Stomach (tissue), 9 donors: ENCODE results near the gene COG6. TPM values are rescaled to one million over a fixed set of nuclear protein-coding genes. Genes with fewer than 3 reads are reported as not detected.
A peak's percentile ranks its signal among the peaks of the same experiment; 100 is the strongest.

Experiments
- DNase-seq, 2 donors: peaks; one replicate each; pipeline versions ENCODE4 v3.0.0 to v3.0.0-alpha.2; 2013 to 2019
- H3K27ac ChIP-seq, 5 donors: fragments of 200-600 bp in 4 of 5; sonication (generic) in 4 of 5; one replicate each; pipeline ENCODE4 v1.5.1; 2013 to 2019; ENCODE audit warnings: mild to moderate bottlenecking in 1 of 5, moderate library complexity in 1 of 5
- H3K27me3 ChIP-seq, 3 donors: fragments of 200-600 bp; sonication (generic); one replicate each; pipeline ENCODE4 v1.5.1; 2017 to 2019; ENCODE audit warnings: mixed run types in 1 of 3
- H3K36me3 ChIP-seq, 4 donors: fragments of 200-600 bp; sonication (generic); 1 replicate in 3 of 4; 2 replicates in 1 of 4; pipeline ENCODE4 v1.5.1; 2016 to 2019
- H3K4me1 ChIP-seq, 4 donors: fragments of 200-600 bp; sonication (generic); one replicate each; pipeline ENCODE4 v1.5.1; 2016 to 2019
- H3K4me3 ChIP-seq, 4 donors: fragments of 200-600 bp; sonication (generic) in 3 of 4; one replicate each; pipeline ENCODE4 v1.5.1; 2016 to 2019; ENCODE audit warnings: mild to moderate bottlenecking in 1 of 4
- H3K9me3 ChIP-seq, 4 donors: fragments of 200-600 bp; sonication (generic); one replicate each; pipeline ENCODE4 v1.5.1; 2016 to 2019
- CTCF ChIP-seq, 7 experiments: fragments of 450-650 bp in 4 of 7; fragments of 200-600 bp in 3 of 7; sonication (generic) in 3 of 7; IDR thresholded peaks; one replicate each; pipeline ENCODE4 v1.5.1; 2016 to 2019; ENCODE audit warnings: antibody characterized with exemption in 7 of 7, control low read depth in 2 of 7, mild to moderate bottlenecking in 1 of 7
- EP300 ChIP-seq: sonication (generic); formaldehyde crosslinking; IDR thresholded peaks from one replicate; pipeline ENCODE4 v1.6.1; 2017; ENCODE audit warnings: antibody characterized with exemption
- POLR2A ChIP-seq, 4 donors: fragments of 450-650 bp; IDR thresholded peaks; one replicate each; pipeline ENCODE4 v1.6.1; 2016; ENCODE audit warnings: antibody characterized with exemption in 4 of 4, control low read depth in 2 of 4, mild to moderate bottlenecking in 1 of 4, moderate library complexity in 1 of 4
- POLR2AphosphoS5 ChIP-seq, 3 donors: sonication (generic); formaldehyde crosslinking; IDR thresholded peaks; one replicate each; pipeline ENCODE4 v1.6.1; 2016; ENCODE audit warnings: antibody characterized with exemption in 3 of 3
- WGBS, 5 donors: extraction: QIAGEN DNeasy Blood & Tissue Kit in 3 of 5; methylation state at CpG; one replicate each; pipeline versions ENCODE4 v1.1.5 to v1.1.7; 2013 to 2018; 5-methylcytosine and 5-hydroxymethylcytosine counted together
- intact Hi-C: fragments of 100-400 bp; cut with DNase I; formaldehyde crosslinking; loops from one replicate; pipeline ENCODE4 v1.15.1; 2023; ENCODE audit warnings: low total_unique reads
- polyA plus RNA-seq, 3 donors: library from polyadenylated mRNA; stranded (reverse); fragments of 200-250 nt; gene quantifications; one replicate each; pipeline ENCODE4 v1.2.3, GENCODE V29; 2013
- small RNA-seq, 4 donors: library from RNA; depleted of rRNA; stranded (forward); fragments of <200 nt; gene quantifications; one replicate each; pipeline ENCODE3, GENCODE V24; 2016
- total RNA-seq, 5 donors: library from RNA; depleted of rRNA; stranded (reverse); fragments of >200 nt; gene quantifications; one replicate each; pipeline versions ENCODE4 v1.1.0 to v1.2.3, GENCODE V29; 2014 to 2016
- donor health status: healthy with polysubstance abuse.
- donor health status: Bipolar disorder and iron deficiency.
- donor health status: healthy.

The COG6 gene
- total and polyA plus RNA-seq, 8 donors: 6.5 to 42.4 (median 9.0) TPM

- WGBS, 5 donors: 52 to 86% (median 71%) methylated on average over 4 of the region's 4 CpGs
- intact Hi-C loops: no loop called here
- TF ChIP-seq EP300: no peak
- TF ChIP-seq CTCF (IDR thresholded peaks at IDR 0.05): no peak
- no peak for TF ChIP-seq POLR2A (IDR thresholded peaks at IDR 0.05)
- no peak for TF ChIP-seq POLR2AphosphoS5 (IDR thresholded peaks at IDR 0.05)
These were observed 130.6 kb downstream of the COG6 start for GRCh38 chr13:39786091-39786490.

GRCh38 chr13:39787086-39787487 is 131.6 kb downstream of the COG6 start:
- Histone ChIP-seq H3K4me3 (no peak overlapping the region), H3K27ac (no peak overlapping the region), H3K9me3 (peaks cover 0 to 10% (median 8%) of the 10 kb centered on the region in 4 donors), H3K4me1 (no peaks in the 10 kb centered on the region), H3K36me3 (no peaks in the 10 kb centered on the region), H3K27me3 (no peaks in the 10 kb centered on the region)
- intact Hi-C loops: no loop called here
- TF ChIP-seq CTCF (IDR thresholded peaks at IDR 0.05) (no peak), POLR2AphosphoS5 (IDR thresholded peaks at IDR 0.05) (no peak), POLR2A (IDR thresholded peaks at IDR 0.05) (no peak), EP300 (no peak)
- 62 to 84% (median 71%) methylated on average over 1 of the region's 1 CpG for WGBS, 5 donors
- peak in 1 of 2 donors; percentile 51 for DNase-seq

More at GRCh38 chr13:39786091-39786490, 130.6 kb downstream of the COG6 start:
- H3K36me3 ChIP-seq: no peaks in the 10 kb centered on the region
- H3K4me3 ChIP-seq: no peak overlapping the region
- peaks cover 0 to 10% (median 8%) of the 10 kb centered on the region in 4 donors for H3K9me3 ChIP-seq
- DNase-seq: peak in 1 of 2 donors; percentile 23
- H3K27me3 ChIP-seq: no peaks in the 10 kb centered on the region
- no peak overlapping the region for H3K27ac ChIP-seq
- no peaks in the 10 kb centered on the region for H3K4me1 ChIP-seq

GRCh38 chr13:39788102-39788501 is 132.6 kb downstream of the COG6 start:
- no peaks in the 10 kb centered on the region for H3K27me3 ChIP-seq
- no peak for DNase-seq
- peaks cover 0 to 10% (median 8%) of the 10 kb centered on the region in 4 donors for H3K9me3 ChIP-seq
- 67 to 82% (median 76%) methylated on average over 5 of the region's 5 CpGs for WGBS, 5 donors
- intact Hi-C loops: no loop called here
- H3K4me1 ChIP-seq: no peaks in the 10 kb centered on the region
- H3K27ac ChIP-seq: no peak overlapping the region
- no peak overlapping the region for H3K4me3 ChIP-seq
- TF ChIP-seq POLR2AphosphoS5 (IDR thresholded peaks at IDR 0.05): no peak
- TF ChIP-seq CTCF (IDR thresholded peaks at IDR 0.05): no peak
- TF ChIP-seq POLR2A (IDR thresholded peaks at IDR 0.05): no peak
- H3K36me3 ChIP-seq: no peaks in the 10 kb centered on the region

- DNase-seq: no peak
- intact Hi-C loops: no loop called here
- Histone ChIP-seq H3K27ac (no peak overlapping the region), H3K27me3 (no peaks in the 10 kb centered on the region), H3K4me3 (no peak overlapping the region), H3K4me1 (no peaks in the 10 kb centered on the region), H3K9me3 (peaks cover 0 to 10% (median 8%) of the 10 kb centered on the region in 4 donors), H3K36me3 (no peaks in the 10 kb centered on the region)
- WGBS, 5 donors: 86 to 95% (median 92%) methylated on average over 5 of the region's 5 CpGs
- TF ChIP-seq CTCF (IDR thresholded peaks at IDR 0.05) (no peak), POLR2AphosphoS5 (IDR thresholded peaks at IDR 0.05) (no peak), EP300 (no peak), POLR2A (IDR thresholded peaks at IDR 0.05) (no peak)
These were observed 134.0 kb downstream of the COG6 start for GRCh38 chr13:39789451-39789850.

Small RNAs within 50 kb of the gene (small RNA-seq; reads per million reads assigned to genes)
- gene MIR4305 (0 reads per million in 4 donors), gene RNY4P14 (0 to 0.46 (median 0.30) reads per million in 4 donors)

Other genes with a start within 250 kb of the COG6 start
- 10 to 100 TPM in 3 of 5 donors, 1 to 10 TPM in 2; 4.7 to 53.6 (median 11.4) TPM for gene LHFPL6, start 52.5 kb upstream of the COG6 start, total RNA-seq
- gene LHFPL6, start 52.5 kb upstream of the COG6 start, polyA plus RNA-seq: 10 to 100 TPM; 10.1 to 11.9 (median 10.4) TPM